ENCODE data around the gene SEPTIN1. TPM values are rescaled to one million over a fixed set of nuclear protein-coding genes. Genes with fewer than 3 reads are reported as not detected.

The SEPTIN1 gene
- total RNA-seq, 4 donors from 2014 or later, result 0.65 TPM; not detected in 3

- peaks cover 41 to 64% of the 10 kb centered on the region in 2 donors for H3K4me1 ChIP-seq
- in situ Hi-C loops (cut with MboI; ENCODE audit: low sequenced_read_pairs in 4 of 4) (loop anchor here in 2 of 4 donors (25.0 kb wide), 2 partner anchors 283 to 308 kb away; partner anchors contain the start of genes ALDOA (in 1 of the 2), PPP4C (in 1 of the 2), TBX6 (in 1 of the 2) and YPEL3 (in 1 of the 2)), intact Hi-C loops (cut with DNase I; ENCODE audit: low total_unique reads) (loop anchor here (1.0 to 10.0 kb wide), 5 partner anchors 15 to 563 kb away; partner anchors contain the start of genes CD2BP2, FBRS, MAZ and TBX6)
These were observed 11.7 kb downstream of the SEPTIN1 start, which contains the start of gene TBC1D10B for GRCh38 chr16:30370456-30371247. Gene TBC1D10B, minus strand, starts transcription at chr16:30370494. Its CDS starts 311 bp downstream, at chr16:30370183.

DNA sequence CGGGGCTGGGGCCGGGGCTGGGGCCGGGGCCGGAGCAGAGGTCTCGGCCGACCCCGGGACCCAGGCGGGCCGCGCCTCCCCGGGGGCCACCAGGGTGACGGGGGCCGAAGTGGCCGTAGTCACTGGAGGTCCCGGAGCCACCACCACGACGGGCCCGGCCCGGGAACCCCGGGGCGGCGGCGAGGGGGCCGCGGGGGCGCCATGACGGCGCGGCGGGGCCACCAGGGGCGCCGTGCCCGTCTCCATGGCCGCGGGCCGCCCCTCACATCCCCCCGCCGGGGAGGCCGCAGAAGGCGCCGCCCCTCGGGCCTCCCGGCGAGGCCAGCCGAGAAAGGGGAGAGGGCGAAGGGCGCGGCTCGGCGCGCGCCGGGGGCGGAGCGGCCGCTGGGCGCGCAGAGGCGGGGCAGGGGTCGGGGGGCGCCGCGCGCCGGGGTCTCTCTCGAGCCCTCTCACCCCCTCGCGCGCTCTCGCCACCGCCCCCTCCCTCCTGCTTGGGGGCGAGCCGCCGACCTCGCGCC, 12.4 kb downstream of the SEPTIN1 start:
- peak overlapping the region; percentile 65 to 78 (median 74) for H3K4me3 ChIP-seq
- H3K27me3 ChIP-seq, result no peaks in the 10 kb centered on the region
- DNase-seq (no peak), ATAC-seq (peak in 1 of 2 donors; percentile 0)
- TF ChIP-seq, protein P1, sequence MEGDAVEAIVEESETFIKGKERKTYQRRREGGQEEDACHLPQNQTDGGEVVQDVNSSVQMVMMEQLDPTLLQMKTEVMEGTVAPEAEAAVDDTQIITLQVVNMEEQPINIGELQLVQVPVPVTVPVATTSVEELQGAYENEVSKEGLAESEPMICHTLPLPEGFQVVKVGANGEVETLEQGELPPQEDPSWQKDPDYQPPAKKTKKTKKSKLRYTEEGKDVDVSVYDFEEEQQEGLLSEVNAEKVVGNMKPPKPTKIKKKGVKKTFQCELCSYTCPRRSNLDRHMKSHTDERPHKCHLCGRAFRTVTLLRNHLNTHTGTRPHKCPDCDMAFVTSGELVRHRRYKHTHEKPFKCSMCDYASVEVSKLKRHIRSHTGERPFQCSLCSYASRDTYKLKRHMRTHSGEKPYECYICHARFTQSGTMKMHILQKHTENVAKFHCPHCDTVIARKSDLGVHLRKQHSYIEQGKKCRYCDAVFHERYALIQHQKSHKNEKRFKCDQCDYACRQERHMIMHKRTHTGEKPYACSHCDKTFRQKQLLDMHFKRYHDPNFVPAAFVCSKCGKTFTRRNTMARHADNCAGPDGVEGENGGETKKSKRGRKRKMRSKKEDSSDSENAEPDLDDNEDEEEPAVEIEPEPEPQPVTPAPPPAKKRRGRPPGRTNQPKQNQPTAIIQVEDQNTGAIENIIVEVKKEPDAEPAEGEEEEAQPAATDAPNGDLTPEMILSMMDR (IDR thresholded peaks at IDR 0.05 in 4 of 5, conservative IDR thresholded peaks at IDR 0.05 in 1 of 5), result peak in 2 of 5 experiments; percentile 23 to 27
- TF ChIP-seq POLR2A (IDR thresholded peaks at IDR 0.05), result peak; percentile 85 to 91
- intact Hi-C loops (cut with DNase I; ENCODE audit: low total_unique reads) (loop anchor here (1.0 to 10.0 kb wide), 4 partner anchors 15 to 563 kb away; partner anchors contain the start of genes CD2BP2, MAZ, TBX6 and YPEL3), in situ Hi-C loops (cut with MboI; ENCODE audit: low sequenced_read_pairs in 4 of 4) (loop anchor here in 2 of 4 donors (25.0 kb wide), 2 partner anchors 283 to 308 kb away; partner anchors contain the start of genes ALDOA (in 1 of the 2), PPP4C (in 1 of the 2), TBX6 (in 1 of the 2) and YPEL3 (in 1 of the 2))
- H3K4me1 ChIP-seq, result peaks cover 41 to 58% of the 10 kb centered on the region in 2 donors
- H3K36me3 ChIP-seq, result peaks cover 0 to 8% of the 10 kb centered on the region in 2 donors
- H3K9me3 ChIP-seq, result no peaks in the 10 kb centered on the region
- peak overlapping the region; percentile 79 to 88 (median 88) for H3K27ac ChIP-seq

More at GRCh38 chr16:30370456-30371247, 11.7 kb downstream of the SEPTIN1 start, which contains the start of gene TBC1D10B:
- peak within 1 kb of the TSS; percentile 65 to 78 (median 74) for H3K4me3 ChIP-seq
- DNase-seq (peak; percentile 99 to 100), ATAC-seq (peak; percentile 83 to 87)
- H3K27me3 ChIP-seq, result no peaks in the 10 kb centered on the region
- TF ChIP-seq POLR2A (IDR thresholded peaks at IDR 0.05), result no peak
- TF ChIP-seq, protein P1 (IDR thresholded peaks at IDR 0.05 in 4 of 5, conservative IDR thresholded peaks at IDR 0.05 in 1 of 5), result peak in 1 of 5 experiments; percentile 14
- H3K27ac ChIP-seq, result peak within 1 kb of the TSS; percentile 90 to 99 (median 96)
- H3K36me3 ChIP-seq, result peaks cover 0 to 1% of the 10 kb centered on the region in 2 donors
- no peaks in the 10 kb centered on the region for H3K9me3 ChIP-seq

GRCh38 chr16:30369091-30369937, 13.0 kb downstream of the SEPTIN1 start:
- ATAC-seq (no peak), DNase-seq (no peak)
- peaks cover 0 to 15% of the 10 kb centered on the region in 2 donors for H3K36me3 ChIP-seq
- no peaks in the 10 kb centered on the region for H3K9me3 ChIP-seq
- intact Hi-C loops (cut with DNase I; ENCODE audit: low total_unique reads), result no loop called here
- H3K4me1 ChIP-seq, result peaks cover 41 to 51% of the 10 kb centered on the region in 2 donors
- no peaks in the 10 kb centered on the region for H3K27me3 ChIP-seq
- TF ChIP-seq, protein P1 (IDR thresholded peaks at IDR 0.05 in 4 of 5, conservative IDR thresholded peaks at IDR 0.05 in 1 of 5), result no peak
- no peak for TF ChIP-seq POLR2A (IDR thresholded peaks at IDR 0.05)
- peak overlapping the region; percentile 65 to 78 (median 74) for H3K4me3 ChIP-seq
- peak overlapping the region; percentile 79 to 88 (median 88) for H3K27ac ChIP-seq
- in situ Hi-C loops (cut with MboI; ENCODE audit: low sequenced_read_pairs in 4 of 4), result loop anchor here in 2 of 4 donors (25.0 kb wide), 2 partner anchors 282 to 307 kb away; partner anchors contain the start of genes ALDOA (in 1 of the 2), PPP4C (in 1 of the 2), TBX6 (in 1 of the 2) and YPEL3 (in 1 of the 2)

- no peaks in the 10 kb centered on the region for H3K9me3 ChIP-seq
- in situ Hi-C loops (cut with MboI; ENCODE audit: low sequenced_read_pairs in 4 of 4), result loop anchor here in 2 of 4 donors (25.0 kb wide), 2 partner anchors 281 to 306 kb away; partner anchors contain the start of genes ALDOA (in 1 of the 2), PPP4C (in 1 of the 2), TBX6 (in 1 of the 2) and YPEL3 (in 1 of the 2)
These were observed 13.6 kb downstream of the SEPTIN1 start for GRCh38 chr16:30368792-30369090.

More at GRCh38 chr16:30368792-30369090, 13.6 kb downstream of the SEPTIN1 start:
- no peak for DNase-seq
- intact Hi-C loops (cut with DNase I; ENCODE audit: low total_unique reads), result no loop called here
- Histone ChIP-seq H3K4me1 (peaks cover 41 to 48% of the 10 kb centered on the region in 2 donors), H3K27me3 (no peaks in the 10 kb centered on the region), H3K36me3 (peaks cover 0 to 20% of the 10 kb centered on the region in 2 donors), H3K4me3 (peak overlapping the region; percentile 65 to 78 (median 74)), H3K27ac (peak overlapping the region; percentile 79 to 88 (median 88))
- TF ChIP-seq, protein P1 (IDR thresholded peaks at IDR 0.05 in 4 of 5, conservative IDR thresholded peaks at IDR 0.05 in 1 of 5), result no peak
- TF ChIP-seq POLR2A (IDR thresholded peaks at IDR 0.05), result no peak
- no peak for ATAC-seq
